SHP77 treated with DMSO at 0.1 percent for 48 hours (cell line): ENCODE results near the gene KLF7.

Source experiments
- DNase-seq: peaks from one replicate; lab custom pipeline; 2025; lab: John Stamatoyannopoulos, UW

The KLF7 gene

GRCh38 chr2:207165121-207166038 is at the start of gene KLF7:
KLF7 (minus strand) TSS chr2:207165948; CDS start chr2:207165568, 380 bp downstream.
- peak; percentile 19 for DNase-seq

- DNase-seq: no peak
These were observed 49.6 kb upstream of the KLF7 start for GRCh38 chr2:207215308-207215707.

- no peak for DNase-seq
These were observed 48.7 kb upstream of the KLF7 start for GRCh38 chr2:207214446-207214845.

GRCh38 chr2:207206011-207206410 is 40.3 kb upstream of the KLF7 start:
- DNase-seq: no peak

- no peak for DNase-seq
These were observed 39.6 kb upstream of the KLF7 start for GRCh38 chr2:207205173-207205957.

- DNase-seq: no peak
These were observed 37.3 kb upstream of the KLF7 start for GRCh38 chr2:207203056-207203455.

- no peak for DNase-seq
These were observed 36.9 kb upstream of the KLF7 start for GRCh38 chr2:207202645-207203044.

- no peak for DNase-seq
These were observed 35.7 kb upstream of the KLF7 start for GRCh38 chr2:207201416-207201815.

GRCh38 chr2:207200136-207200535 is 34.4 kb upstream of the KLF7 start:
- DNase-seq: no peak

GRCh38 chr2:207194028-207194427 is 28.3 kb upstream of the KLF7 start:
- DNase-seq: no peak

- DNase-seq: peak; percentile 86
These were observed 23.1 kb upstream of the KLF7 start for GRCh38 chr2:207188626-207189419.

GRCh38 chr2:207185372-207185771 is 19.6 kb upstream of the KLF7 start:
- no peak for DNase-seq

GRCh38 chr2:207184768-207185167 is 19.0 kb upstream of the KLF7 start:
- DNase-seq: no peak

GRCh38 chr2:207184348-207184747 is 18.6 kb upstream of the KLF7 start:
- DNase-seq: no peak

GRCh38 chr2:207183506-207183905 is 17.8 kb upstream of the KLF7 start:
- no peak for DNase-seq

GRCh38 chr2:207182911-207183310 is 17.2 kb upstream of the KLF7 start:
- no peak for DNase-seq

- DNase-seq: no peak
These were observed 16.0 kb upstream of the KLF7 start for GRCh38 chr2:207181526-207182274.

GRCh38 chr2:207180741-207181140 is 15.0 kb upstream of the KLF7 start:
- DNase-seq: no peak

- no peak for DNase-seq
These were observed 10.5 kb upstream of the KLF7 start for GRCh38 chr2:207176247-207176646.

GRCh38 chr2:207173641-207174040 is 7.9 kb upstream of the KLF7 start:
- DNase-seq: no peak
